Activated naive CD8-positive, alpha-beta T cell treated with anti-CD3 and anti-CD28 coated beads, Interleukin-2, amount 50 U/mL, for 24 hours (primary cell): ENCODE results near the gene GOT2.
"Not testable (repeated sequence)": the region's sequence is repeated elsewhere in the genome, so short reads cannot be mapped to it uniquely, and the experiment has no call there.

ENCODE experiments used
- ATAC-seq: fragments of 150-1000 bp; cut with Tn5 transposase; one replicate; pipeline ENCODE4 v1.10.0; 2021
- DNase-seq: peaks from one replicate; pipeline ENCODE4 v3.0.0; 2021
- H3K27ac Mint-ChIP-seq: one replicate; pipeline ENCODE4 v1.8.0; 2021; ENCODE audit warnings: mild to moderate bottlenecking, mixed read lengths
- H3K27me3 Mint-ChIP-seq: one replicate; pipeline ENCODE4 v1.8.0; 2021; ENCODE audit warnings: mixed read lengths
- H3K36me3 Mint-ChIP-seq: one replicate; pipeline ENCODE4 v1.8.0; 2021; ENCODE audit warnings: low read depth, mixed read lengths
- H3K4me1 Mint-ChIP-seq: one replicate; pipeline ENCODE4 v1.8.0; 2021; ENCODE audit warnings: mixed read lengths
- H3K4me3 Mint-ChIP-seq: one replicate; pipeline ENCODE4 v1.8.0; 2021; ENCODE audit warnings: mild to moderate bottlenecking, moderate library complexity, mixed read lengths
- H3K9me3 Mint-ChIP-seq: one replicate; pipeline ENCODE4 v1.8.0; 2021; ENCODE audit warnings: mixed read lengths

GOT2 gene

GRCh38 chr16:58685084-58685449 lies 49.0 kb downstream of the GOT2 start:
- ATAC-seq = no peak
- H3K9me3 Mint-ChIP-seq = no peaks in the 10 kb centered on the region
- peak overlapping the region; percentile 87 for H3K4me3 Mint-ChIP-seq
- peaks cover 15% of the 10 kb centered on the region for H3K4me1 Mint-ChIP-seq
- no peak for DNase-seq
- peaks cover 4% of the 10 kb centered on the region for H3K27me3 Mint-ChIP-seq
- no peak overlapping the region for H3K27ac Mint-ChIP-seq
- no peaks in the 10 kb centered on the region for H3K36me3 Mint-ChIP-seq

- DNase-seq (peak; percentile 78), ATAC-seq (peak; percentile 87)
- H3K9me3 Mint-ChIP-seq = no peaks in the 10 kb centered on the region
- H3K27ac Mint-ChIP-seq = peak within 1 kb of the TSS; percentile 60
- H3K4me3 Mint-ChIP-seq = peak within 1 kb of the TSS; percentile 87
- peaks cover 15% of the 10 kb centered on the region for H3K4me1 Mint-ChIP-seq
- H3K27me3 Mint-ChIP-seq = peaks cover 1% of the 10 kb centered on the region
- no peaks in the 10 kb centered on the region for H3K36me3 Mint-ChIP-seq
Observed at GRCh38 chr16:58684354-58685083, 49.6 kb downstream of the GOT2 start, which contains the start of gene SLC38A7. TSS of gene SLC38A7 (minus strand) at chr16:58684770. CDS start at chr16:58680126, 4,644 bp downstream.

GRCh38 chr16:58684001-58684353 lies 50.1 kb downstream of the GOT2 start:
- Mint-ChIP-seq H3K4me1 (peaks cover 15% of the 10 kb centered on the region), H3K36me3 (no peaks in the 10 kb centered on the region), H3K9me3 (no peaks in the 10 kb centered on the region), H3K27me3 (no peaks in the 10 kb centered on the region), H3K4me3 (peak overlapping the region; percentile 87), H3K27ac (peak overlapping the region; percentile 60)
- no peak for DNase-seq
- ATAC-seq = no peak

GRCh38 chr16:58679763-58680162 lies 54.4 kb downstream of the GOT2 start:
- peaks cover 13% of the 10 kb centered on the region for H3K4me1 Mint-ChIP-seq
- ATAC-seq = no peak
- no peak overlapping the region for H3K4me3 Mint-ChIP-seq
- H3K9me3 Mint-ChIP-seq = no peaks in the 10 kb centered on the region
- DNase-seq = no peak
- no peak overlapping the region for H3K27ac Mint-ChIP-seq
- H3K36me3 Mint-ChIP-seq = no peaks in the 10 kb centered on the region
- no peaks in the 10 kb centered on the region for H3K27me3 Mint-ChIP-seq

GRCh38 chr16:58678716-58679115 lies 55.4 kb downstream of the GOT2 start:
- H3K4me3 Mint-ChIP-seq = no peak overlapping the region
- DNase-seq (no peak), ATAC-seq (no peak)
- H3K27me3 Mint-ChIP-seq = no peaks in the 10 kb centered on the region
- H3K27ac Mint-ChIP-seq = no peak overlapping the region
- H3K4me1 Mint-ChIP-seq = peaks cover 7% of the 10 kb centered on the region
- H3K36me3 Mint-ChIP-seq = no peaks in the 10 kb centered on the region
- no peaks in the 10 kb centered on the region for H3K9me3 Mint-ChIP-seq

- H3K27me3 Mint-ChIP-seq = no peaks in the 10 kb centered on the region
- no peak overlapping the region for H3K4me3 Mint-ChIP-seq
- DNase-seq (no peak), ATAC-seq (no peak)
- H3K4me1 Mint-ChIP-seq = peaks cover 3% of the 10 kb centered on the region
- no peaks in the 10 kb centered on the region for H3K36me3 Mint-ChIP-seq
- H3K9me3 Mint-ChIP-seq = no peaks in the 10 kb centered on the region
- H3K27ac Mint-ChIP-seq = no peak overlapping the region
Observed at GRCh38 chr16:58678269-58678668, 55.8 kb downstream of the GOT2 start.

- Mint-ChIP-seq H3K4me3 (no peak overlapping the region), H3K36me3 (peaks cover 4% of the 10 kb centered on the region), H3K27me3 (no peaks in the 10 kb centered on the region), H3K4me1 (no peaks in the 10 kb centered on the region), H3K27ac (no peak overlapping the region), H3K9me3 (no peaks in the 10 kb centered on the region)
- DNase-seq (no peak), ATAC-seq (no peak)
Observed at GRCh38 chr16:58670946-58671583, 63.1 kb downstream of the GOT2 start.

- ATAC-seq = no peak
- no peak for DNase-seq
- Mint-ChIP-seq H3K27me3 (no peaks in the 10 kb centered on the region), H3K9me3 (no peaks in the 10 kb centered on the region), H3K4me3 (no peak overlapping the region), H3K36me3 (peaks cover 4% of the 10 kb centered on the region), H3K4me1 (no peaks in the 10 kb centered on the region), H3K27ac (no peak overlapping the region)
Observed at GRCh38 chr16:58670177-58670576, 63.9 kb downstream of the GOT2 start.

GRCh38 chr16:58665200-58665599 lies 68.9 kb downstream of the GOT2 start:
- H3K36me3 Mint-ChIP-seq = peaks cover 4% of the 10 kb centered on the region
- H3K27me3 Mint-ChIP-seq = peaks cover 3% of the 10 kb centered on the region
- H3K9me3 Mint-ChIP-seq = no peaks in the 10 kb centered on the region
- no peak overlapping the region for H3K27ac Mint-ChIP-seq
- H3K4me1 Mint-ChIP-seq = no peaks in the 10 kb centered on the region
- ATAC-seq = no peak
- no peak overlapping the region for H3K4me3 Mint-ChIP-seq
- no peak for DNase-seq

- no peaks in the 10 kb centered on the region for H3K36me3 Mint-ChIP-seq
- ATAC-seq (peak; percentile 75), DNase-seq (no peak)
- no peak overlapping the region for H3K27ac Mint-ChIP-seq
- no peaks in the 10 kb centered on the region for H3K4me1 Mint-ChIP-seq
- H3K9me3 Mint-ChIP-seq = no peaks in the 10 kb centered on the region
- peaks cover 3% of the 10 kb centered on the region for H3K27me3 Mint-ChIP-seq
- no peak overlapping the region for H3K4me3 Mint-ChIP-seq
Observed at GRCh38 chr16:58661199-58661830, 72.8 kb downstream of the GOT2 start.

- not testable (repeated sequence) for ATAC-seq, H3K9me3 Mint-ChIP-seq, H3K27me3 Mint-ChIP-seq, H3K27ac Mint-ChIP-seq, H3K4me1 Mint-ChIP-seq, H3K4me3 Mint-ChIP-seq, DNase-seq, H3K36me3 Mint-ChIP-seq
Observed at GRCh38 chr16:58659911-58660310, 74.2 kb downstream of the GOT2 start.

- DNase-seq (no peak), ATAC-seq (no peak)
- Mint-ChIP-seq H3K36me3 (no peaks in the 10 kb centered on the region), H3K4me3 (no peak overlapping the region), H3K27me3 (peaks cover 3% of the 10 kb centered on the region), H3K4me1 (no peaks in the 10 kb centered on the region), H3K9me3 (no peaks in the 10 kb centered on the region), H3K27ac (no peak overlapping the region)
Observed at GRCh38 chr16:58658796-58659211, 75.3 kb downstream of the GOT2 start.
